Measurements from ENCODE around the gene NPAS3. TPM values are rescaled to one million over a fixed set of nuclear protein-coding genes. Genes with fewer than 3 reads are reported as not detected.
A peak's percentile ranks its signal among the peaks of the same experiment; 100 is the strongest.

NPAS3 gene
- total and polyA plus RNA-seq, 2 of the 8 experiments (the other 6 are each of a cell fraction or from before 2014, with no cell fraction given): 0.11 to 0.60 TPM

- H3K79me2 ChIP-seq (ENCODE audit: control insufficient read depth in 1 of 2, insufficient read depth in 2 of 2, low read length in 2 of 2): no peaks in the 10 kb centered on the region
- no peak overlapping the region for H2BK5ac ChIP-seq (ENCODE audit: low read depth, low read length)
- no peak overlapping the region for H4K5ac ChIP-seq (ENCODE audit: insufficient read length, low read depth, low read length)
- no peaks in the 10 kb centered on the region for H3K36me3 ChIP-seq (ENCODE audit: control insufficient read depth in 2 of 4, insufficient read depth in 4 of 4, low read length in 3 of 4)
- 88% methylated on average over 2 of the region's 2 CpGs; no CpG with 5 or more reads in 1 of the 2 experiments for WGBS, 2 experiments (ENCODE audit: extremely low coverage in 1 of 2, insufficient coverage in 1 of 2, insufficient read length in 1 of 2, insufficient replicate concordance in 2 of 2, low coverage in 1 of 2, low lambda C conversion rate in 2 of 2, missing lambda C conversion rate in 1 of 2)
- H3K4me1 ChIP-seq (replicated peaks in 1 of 4; ENCODE audit: control insufficient read depth in 3 of 4, insufficient read depth in 4 of 4, low read length in 3 of 4): no peaks in the 10 kb centered on the region
- no peaks in the 10 kb centered on the region for H3K79me1 ChIP-seq (ENCODE audit: low read depth, low read length)
- no peak overlapping the region for H3K18ac ChIP-seq (ENCODE audit: extremely low read depth, low read length)
- no peak overlapping the region for H3K14ac ChIP-seq (ENCODE audit: insufficient read length)
- H3K23me2 ChIP-seq (ENCODE audit: low read depth, low read length): no peaks in the 10 kb centered on the region
- H4K91ac ChIP-seq (replicated peaks; ENCODE audit: insufficient read length, low read length): no peak overlapping the region
- FAIRE-seq (no peak), DNase-seq (ENCODE audit: low read depth in 1 of 2, low spot score in 2 of 2) (no peak)
- H3K27me3 ChIP-seq (replicated peaks in 1 of 4; ENCODE audit: control insufficient read depth in 3 of 4, extremely low read depth in 1 of 4, insufficient read depth in 3 of 4, low read length in 3 of 4): no peaks in the 10 kb centered on the region
- H2AK5ac ChIP-seq (ENCODE audit: low read depth, low read length): no peak overlapping the region
- CTCF ChIA-PET (ENCODE audit: partially characterized antibody): interaction anchor here (1.1 to 2.7 kb wide), 3 partner anchors 13 to 608 kb away, joined by 3 to 9 read pairs (median 4); no protein-coding TSS in a partner anchor
- TF ChIP-seq POLR2A (IDR thresholded peaks at IDR 0.05; ENCODE audit: control extremely low read depth in 1 of 2, low read depth in 2 of 2, low read length in 2 of 2) (no peak), RAD21 (IDR thresholded peaks at IDR 0.05 in 1 of 2, conservative IDR thresholded peaks at IDR 0.05 in 1 of 2; ENCODE audit: low read depth in 2 of 2, low read length in 2 of 2) (peak; percentile 73 to 75), SUZ12 (IDR thresholded peaks at IDR 0.05; ENCODE audit: low read length) (no peak)
- TF ChIP-seq, protein P1, sequence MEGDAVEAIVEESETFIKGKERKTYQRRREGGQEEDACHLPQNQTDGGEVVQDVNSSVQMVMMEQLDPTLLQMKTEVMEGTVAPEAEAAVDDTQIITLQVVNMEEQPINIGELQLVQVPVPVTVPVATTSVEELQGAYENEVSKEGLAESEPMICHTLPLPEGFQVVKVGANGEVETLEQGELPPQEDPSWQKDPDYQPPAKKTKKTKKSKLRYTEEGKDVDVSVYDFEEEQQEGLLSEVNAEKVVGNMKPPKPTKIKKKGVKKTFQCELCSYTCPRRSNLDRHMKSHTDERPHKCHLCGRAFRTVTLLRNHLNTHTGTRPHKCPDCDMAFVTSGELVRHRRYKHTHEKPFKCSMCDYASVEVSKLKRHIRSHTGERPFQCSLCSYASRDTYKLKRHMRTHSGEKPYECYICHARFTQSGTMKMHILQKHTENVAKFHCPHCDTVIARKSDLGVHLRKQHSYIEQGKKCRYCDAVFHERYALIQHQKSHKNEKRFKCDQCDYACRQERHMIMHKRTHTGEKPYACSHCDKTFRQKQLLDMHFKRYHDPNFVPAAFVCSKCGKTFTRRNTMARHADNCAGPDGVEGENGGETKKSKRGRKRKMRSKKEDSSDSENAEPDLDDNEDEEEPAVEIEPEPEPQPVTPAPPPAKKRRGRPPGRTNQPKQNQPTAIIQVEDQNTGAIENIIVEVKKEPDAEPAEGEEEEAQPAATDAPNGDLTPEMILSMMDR (IDR thresholded peaks at IDR 0.05; ENCODE audit: control extremely low read depth in 1 of 3, insufficient read depth in 1 of 3, low read depth in 1 of 3, low read length in 3 of 3): peak in 1 of 3 experiments; percentile 41; a peak in 1 of 4 replicates
- no peak overlapping the region for H2AFZ ChIP-seq (ENCODE audit: low read length)
- POLR2A ChIA-PET (ENCODE audit: partially characterized antibody): interaction anchor here (0.6 kb wide), 1 partner anchor 555 kb away, joined by 4 read pairs; no protein-coding TSS in a partner anchor
- no peak overlapping the region for H3K23ac ChIP-seq (ENCODE audit: insufficient read length)
- H3K4me3 ChIP-seq (ENCODE audit: extremely low read depth in 1 of 4, insufficient read depth in 2 of 4, low read depth in 3 of 4, low read length in 4 of 4): no peak overlapping the region
- H3K9ac ChIP-seq (replicated peaks in 1 of 4; ENCODE audit: extremely low read depth in 1 of 4, low read depth in 3 of 4, low read length in 3 of 4): no peak overlapping the region
- H3K4me2 ChIP-seq (ENCODE audit: insufficient read depth in 1 of 2, low read depth in 2 of 2, low read length in 2 of 2): no peak overlapping the region
- H4K8ac ChIP-seq (ENCODE audit: extremely low read depth, insufficient read depth, low read length): no peak overlapping the region
- H3K9me3 ChIP-seq (ENCODE audit: insufficient read depth in 2 of 2, low read depth in 1 of 2, low read length in 1 of 2): no peaks in the 10 kb centered on the region
- H2BK20ac ChIP-seq (ENCODE audit: low read length): no peak overlapping the region
- no peak overlapping the region for H3K56ac ChIP-seq (replicated peaks; ENCODE audit: insufficient read length, low read depth, low read length)
- no peak overlapping the region for H2BK15ac ChIP-seq (ENCODE audit: low read length)
- no peak overlapping the region for H3K27ac ChIP-seq (ENCODE audit: low read depth, low read length)
- H2BK12ac ChIP-seq (ENCODE audit: low read depth, low read length): no peak overlapping the region
- no peaks in the 10 kb centered on the region for H4K20me1 ChIP-seq (replicated peaks in 1 of 2; ENCODE audit: control insufficient read depth in 1 of 2, insufficient read depth in 2 of 2, low read length in 2 of 2)
- H2BK120ac ChIP-seq (replicated peaks; ENCODE audit: low read depth, low read length): no peak overlapping the region
- H3K4ac ChIP-seq (replicated peaks; ENCODE audit: insufficient read length, low read depth, low read length): no peak overlapping the region
Observed at GRCh38 chr14:33184587-33184986, 245.9 kb downstream of the NPAS3 start.

Data from H1 (cell line).